Measurements from ENCODE around the gene GOLIM4. TPM values are rescaled to one million over a fixed set of nuclear protein-coding genes. Genes with fewer than 3 reads are reported as not detected.

GOLIM4 gene
- total and polyA plus RNA-seq, 4 donors, result 20.5 to 48.8 (median 32.9) TPM

DNA sequence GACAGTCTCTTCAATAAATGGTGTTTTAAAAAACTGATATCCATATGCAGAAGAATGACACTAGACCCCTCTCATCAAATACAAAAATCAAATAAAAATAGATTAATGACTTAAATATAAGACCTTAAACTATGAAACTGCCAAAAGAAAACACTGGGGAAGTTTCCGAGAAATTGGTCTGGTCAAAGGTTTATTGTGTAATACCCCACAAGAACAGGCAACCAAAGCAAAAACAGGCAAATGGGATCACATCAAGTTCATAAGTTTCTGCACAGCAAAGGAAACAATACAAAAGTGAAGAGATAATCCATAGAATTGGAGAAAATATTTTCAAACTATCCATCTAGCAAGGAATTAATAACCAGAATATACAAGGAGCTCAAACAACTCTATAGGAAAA lies 126.2 kb downstream of the GOLIM4 start:
- Histone ChIP-seq H3K4me1 (ENCODE audit: control insufficient read depth in 1 of 2, insufficient read depth in 2 of 2, low read length in 2 of 2) (no peaks in the 10 kb centered on the region), H3K27ac (ENCODE audit: low read depth in 1 of 2, low read length in 2 of 2) (no peak overlapping the region), H3K27me3 (ENCODE audit: control insufficient read depth in 1 of 2, insufficient read depth in 2 of 2, low read length in 1 of 2) (no peaks in the 10 kb centered on the region), H3K36me3 (ENCODE audit: control insufficient read depth in 1 of 2, insufficient read depth in 2 of 2, low read length in 1 of 2) (no peaks in the 10 kb centered on the region), H3K9me3 (ENCODE audit: control insufficient read depth, low read length) (peaks cover 2% of the 10 kb centered on the region), H3K4me3 (ENCODE audit: low read length in 2 of 2) (no peak overlapping the region)
- no peak for DNase-seq
- 81 to 89% methylated on average over 1 of the region's 1 CpG for WGBS, 2 donors
- intact Hi-C loops (cut with DNase I), result no loop called here
- ATAC-seq (ENCODE audit: low FRiP score), result no peak

DNA sequence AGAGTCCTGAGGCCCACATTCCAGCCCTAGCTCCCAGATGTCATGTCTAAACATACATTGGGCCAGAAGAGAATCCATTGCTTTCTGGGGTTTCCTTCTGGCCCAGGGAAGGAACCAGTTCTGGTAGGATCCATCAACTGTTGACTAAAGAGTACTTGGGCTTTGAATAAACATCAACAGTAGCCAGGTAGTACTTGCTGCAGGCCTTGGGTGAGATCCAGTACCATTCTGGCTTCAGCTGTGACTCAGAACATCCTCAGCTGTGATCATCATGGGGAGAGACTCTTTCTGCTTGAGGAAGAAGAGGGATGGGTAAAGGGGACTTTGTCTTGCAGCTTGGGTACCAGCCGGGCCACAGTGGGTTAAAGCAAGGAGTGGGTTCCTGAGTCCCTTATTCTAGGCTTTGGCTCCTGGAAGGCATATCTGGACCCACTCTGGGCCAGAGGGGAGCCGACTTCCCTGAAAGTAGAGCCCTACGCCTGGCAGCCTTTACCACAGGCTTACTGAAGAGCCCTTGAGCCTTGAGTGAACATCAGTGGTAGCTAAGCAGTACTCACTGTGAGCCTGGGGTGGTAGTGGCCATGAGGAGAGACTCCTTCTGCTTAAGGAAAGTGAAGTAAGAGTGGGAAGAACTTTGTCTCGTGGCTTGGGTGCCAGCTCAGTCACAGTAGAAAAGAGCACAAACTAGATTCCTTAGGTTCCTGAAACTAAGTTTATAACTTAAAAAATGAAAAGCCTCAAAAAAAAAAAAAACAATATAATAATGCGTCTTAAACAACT lies 128.3 kb downstream of the GOLIM4 start:
- 81 to 84% methylated on average over 5 of the region's 5 CpGs for WGBS, 2 donors
- ATAC-seq (ENCODE audit: low FRiP score), result no peak
- no peaks in the 10 kb centered on the region for H3K36me3 ChIP-seq (ENCODE audit: control insufficient read depth in 1 of 2, insufficient read depth in 2 of 2, low read length in 1 of 2)

More for the DNA sequence above, 128.3 kb downstream of the GOLIM4 start:
- Histone ChIP-seq H3K4me3 (ENCODE audit: low read length in 2 of 2) (no peak overlapping the region), H3K9me3 (ENCODE audit: control insufficient read depth, low read length) (peaks cover 2% of the 10 kb centered on the region), H3K27ac (ENCODE audit: low read depth in 1 of 2, low read length in 2 of 2) (no peak overlapping the region), H3K27me3 (ENCODE audit: control insufficient read depth in 1 of 2, insufficient read depth in 2 of 2, low read length in 1 of 2) (no peaks in the 10 kb centered on the region), H3K4me1 (ENCODE audit: control insufficient read depth in 1 of 2, insufficient read depth in 2 of 2, low read length in 2 of 2) (no peaks in the 10 kb centered on the region)
- intact Hi-C loops (cut with DNase I), result no loop called here
- DNase-seq, result no peak
